ENCODE results near the gene CAV2. TPM values are rescaled to one million over a fixed set of nuclear protein-coding genes. Genes with fewer than 3 reads are reported as not detected.

Gene CAV2
- total and polyA plus RNA-seq, 9 of the 15 experiments (the other 6 are each of a cell fraction or from before 2014, with no cell fraction given), result 16.1 to 137 (median 38.3) TPM

- TF ChIP-seq REST (IDR thresholded peaks at IDR 0.05; ENCODE audit: borderline replicate concordance) (no peak), REST (CRISPR knock-in tag; IDR thresholded peaks at IDR 0.05; ENCODE audit: low read depth) (no peak), TARDBP (IDR thresholded peaks at IDR 0.05) (no peak), PHF21A (IDR thresholded peaks at IDR 0.05; ENCODE audit: borderline replicate concordance, low read depth) (no peak), POLR2B (IDR thresholded peaks at IDR 0.05; ENCODE audit: low read depth, partially characterized antibody) (no peak), RUNX1 (IDR thresholded peaks at IDR 0.05; ENCODE audit: low read depth) (no peak), THAP12 (CRISPR knock-in tag; IDR thresholded peaks at IDR 0.05) (no peak), ZNF766 (CRISPR knock-in tag; conservative IDR thresholded peaks at IDR 0.05) (no peak), NR2C2 (CRISPR knock-in tag; IDR thresholded peaks at IDR 0.05) (no peak), NR2C2 (tag; IDR thresholded peaks at IDR 0.05) (no peak), HMG20A (CRISPR knock-in tag; conservative IDR thresholded peaks at IDR 0.05) (no peak), POU5F1 (IDR thresholded peaks at IDR 0.05; ENCODE audit: borderline replicate concordance, low read depth, low read length, partially characterized antibody) (no peak), PCBP2 (IDR thresholded peaks at IDR 0.05; ENCODE audit: low read depth, low read length, poor library complexity, severe bottlenecking) (no peak), ASH1L (IDR thresholded peaks at IDR 0.05; ENCODE audit: borderline replicate concordance, low read depth, partially characterized antibody) (no peak), CTBP1 (IDR thresholded peaks at IDR 0.05; ENCODE audit: borderline replicate concordance) (peak; percentile 90), ZKSCAN3 (CRISPR knock-in tag; IDR thresholded peaks at IDR 0.05) (no peak), ZNF277 (CRISPR knock-in tag; IDR thresholded peaks at IDR 0.05; ENCODE audit: borderline replicate concordance) (no peak)
Measured at GRCh38 chr7:116501425-116502167, 2.1 kb downstream of the CAV2 start (continued).

Measured in K562 (cell line).